Mesenchymal stem cell (in vitro differentiated cells and primary cell): ENCODE results near the gene FMOD.
A peak's percentile ranks its signal among the peaks of the same experiment; 100 is the strongest.

ENCODE experiments used
- DNase-seq: peaks from one replicate; pipeline ENCODE4 v3.0.0-alpha.2; 2013
- H2AFZ ChIP-seq: one replicate; pipeline ENCODE4 v1.6.1; 2013; ENCODE audit warnings: low read depth, mild to moderate bottlenecking, control low read depth, inconsistent platforms, low read length, moderate library complexity
- H2AK5ac ChIP-seq: 2 replicates; pipeline ENCODE4 v1.6.1; 2013; ENCODE audit warnings: low read length, moderate library complexity, mild to moderate bottlenecking, inconsistent platforms; ENCODE audit not compliant: severe bottlenecking
- H2BK120ac ChIP-seq: one replicate; pipeline ENCODE4 v1.6.1; 2013; ENCODE audit warnings: low read depth, mild to moderate bottlenecking, inconsistent platforms, low read length, moderate library complexity
- H2BK12ac ChIP-seq, 2 experiments: one replicate each; pipeline ENCODE4 v1.6.1; 2013; ENCODE audit warnings: inconsistent platforms in 2 of 2, low read length in 2 of 2, mild to moderate bottlenecking in 2 of 2, moderate library complexity in 2 of 2, control low read depth in 1 of 2
- H2BK15ac ChIP-seq: one replicate; pipeline ENCODE4 v1.6.1; 2013; ENCODE audit warnings: mild to moderate bottlenecking, low read depth, inconsistent platforms; ENCODE audit not compliant: poor library complexity, severe bottlenecking
- H2BK5ac ChIP-seq: 2 replicates; pipeline ENCODE4 v1.6.1; 2013; ENCODE audit warnings: low read depth, mild to moderate bottlenecking, low read length, control low read depth, inconsistent platforms; ENCODE audit not compliant: poor library complexity, severe bottlenecking
- H3K14ac ChIP-seq, 2 experiments: one replicate each; pipeline ENCODE4 v1.6.1; 2013; ENCODE audit warnings: inconsistent platforms in 2 of 2, low read length in 2 of 2, control low read depth in 1 of 2, mild to moderate bottlenecking in 1 of 2, moderate library complexity in 1 of 2
- H3K18ac ChIP-seq, 2 experiments: one replicate each; pipeline ENCODE4 v1.6.1; 2013; ENCODE audit warnings: inconsistent platforms in 2 of 2, low read length in 2 of 2, control low read depth in 1 of 2, low read depth in 1 of 2, mild to moderate bottlenecking in 1 of 2
- H3K23ac ChIP-seq, 2 experiments: one replicate each; pipeline ENCODE4 v1.6.1; 2013; ENCODE audit warnings: inconsistent platforms in 2 of 2, low read length in 2 of 2, mild to moderate bottlenecking in 2 of 2, moderate library complexity in 2 of 2, control low read depth in 1 of 2
- H3K27ac ChIP-seq: 2 replicates; pipeline ENCODE4 v1.5.1; 2013; ENCODE audit warnings: mild to moderate bottlenecking, moderate library complexity, low read length, control low read depth, inconsistent platforms; ENCODE audit not compliant: poor library complexity, severe bottlenecking
- H3K27me3 ChIP-seq, 2 experiments: 2 replicates each; pipeline versions ENCODE4 v1.6.1 to v1.7.0; 2013; ENCODE audit warnings: low read length in 2 of 2, mild to moderate bottlenecking in 2 of 2, moderate library complexity in 2 of 2, control low read depth in 1 of 2, inconsistent platforms in 1 of 2; ENCODE audit not compliant: control insufficient read depth in 1 of 2, insufficient read depth in 1 of 2
- H3K36me3 ChIP-seq, 2 experiments: 2 replicates each; pipeline versions ENCODE4 v1.6.1 to v1.7.0; 2013; ENCODE audit warnings: low read length in 2 of 2, control low read depth in 1 of 2, inconsistent platforms in 1 of 2, low read depth in 1 of 2, mild to moderate bottlenecking in 1 of 2; ENCODE audit not compliant: insufficient read depth in 2 of 2, control insufficient read depth in 1 of 2
- H3K4ac ChIP-seq, 2 experiments: one replicate each; pipeline ENCODE4 v1.6.1; 2013; ENCODE audit warnings: inconsistent platforms in 2 of 2, low read length in 2 of 2, mild to moderate bottlenecking in 2 of 2, moderate library complexity in 2 of 2, control low read depth in 1 of 2, low read depth in 1 of 2
- H3K4me1 ChIP-seq: 2 replicates; pipeline ENCODE4 v1.6.1; 2013; ENCODE audit warnings: low read depth, low read length, control low read depth; ENCODE audit not compliant: control insufficient read depth, insufficient read depth
- H3K4me2 ChIP-seq: 2 replicates; pipeline ENCODE4 v1.6.1; 2013; ENCODE audit warnings: low read length, mild to moderate bottlenecking, inconsistent platforms; ENCODE audit not compliant: poor library complexity, severe bottlenecking
- H3K4me3 ChIP-seq, 2 experiments: 2 replicates each; pipeline versions ENCODE4 v1.5.1 to v1.7.0; 2013; ENCODE audit warnings: low read length in 2 of 2, mild to moderate bottlenecking in 2 of 2, control low read depth in 1 of 2, low read depth in 1 of 2; ENCODE audit not compliant: insufficient read depth in 1 of 2
- H3K79me1 ChIP-seq: replicated peaks from 2 replicates; pipeline ENCODE4 v1.6.1; 2013; ENCODE audit warnings: mild to moderate bottlenecking, control low read depth, low read length, inconsistent platforms; ENCODE audit not compliant: poor library complexity, severe bottlenecking
- H3K9ac ChIP-seq: 2 replicates; pipeline ENCODE4 v1.7.0; 2013; ENCODE audit warnings: mild to moderate bottlenecking, low read length, moderate library complexity
- H3K9me3 ChIP-seq: 2 replicates; pipeline ENCODE4 v1.7.0; 2013; ENCODE audit warnings: mild to moderate bottlenecking, low read length; ENCODE audit not compliant: control insufficient read depth
- H4K8ac ChIP-seq: one replicate; pipeline ENCODE4 v1.6.1; 2013; ENCODE audit warnings: inconsistent platforms, mild to moderate bottlenecking, low read length, moderate library complexity
- H4K91ac ChIP-seq: one replicate; pipeline ENCODE4 v1.6.1; 2013; ENCODE audit warnings: mild to moderate bottlenecking, low read length, inconsistent platforms
- WGBS: methylation state at CpG from one replicate; pipeline ENCODE4 v1.1.7; 2013; ENCODE audit warnings: mixed read lengths; 5-methylcytosine and 5-hydroxymethylcytosine counted together

FMOD gene

GRCh38 chr1:203325418-203326091 is 25.4 kb downstream of the FMOD start:
- Histone ChIP-seq H3K79me1 (no peaks in the 10 kb centered on the region), H2AFZ (no peak overlapping the region), H3K14ac (no peak overlapping the region), H3K4me1 (peaks cover 33% of the 10 kb centered on the region), H4K91ac (no peak overlapping the region), H3K9me3 (no peaks in the 10 kb centered on the region), H2BK120ac (peak overlapping the region; percentile 52), H2AK5ac (peak overlapping the region; percentile 31), H3K18ac (no peak overlapping the region), H3K23ac (peak overlapping the region in 1 of 2 experiments; percentile 34), H3K36me3 (no peaks in the 10 kb centered on the region), H2BK12ac (peak overlapping the region in 1 of 2 experiments; percentile 29), H3K9ac (no peak overlapping the region), H4K8ac (no peak overlapping the region), H3K4me2 (no peak overlapping the region), H2BK5ac (no peak overlapping the region), H2BK15ac (peak overlapping the region; percentile 80), H3K27ac (no peak overlapping the region), H3K4ac (no peak overlapping the region), H3K4me3 (no peak overlapping the region), H3K27me3 (peaks cover 46 to 54% of the 10 kb centered on the region in 2 experiments)
- DNase-seq = no peak
- 64% methylated on average over 13 of the region's 13 CpGs for WGBS

- H3K36me3 ChIP-seq = no peaks in the 10 kb centered on the region
- no peak overlapping the region for H2BK120ac ChIP-seq
- WGBS = 71% methylated on average over 3 of the region's 5 CpGs
- H2AK5ac ChIP-seq = peak overlapping the region; percentile 31
- H3K23ac ChIP-seq = peak overlapping the region in 1 of 2 experiments; percentile 34
- H4K91ac ChIP-seq = no peak overlapping the region
- DNase-seq = no peak
- H4K8ac ChIP-seq = peak overlapping the region; percentile 19
- H2AFZ ChIP-seq = no peak overlapping the region
- H3K4ac ChIP-seq = no peak overlapping the region
- no peak overlapping the region for H2BK5ac ChIP-seq
- no peak overlapping the region for H3K4me2 ChIP-seq
- H3K18ac ChIP-seq = peak overlapping the region in 1 of 2 experiments; percentile 49
- no peaks in the 10 kb centered on the region for H3K9me3 ChIP-seq
- no peak overlapping the region for H3K9ac ChIP-seq
- no peak overlapping the region for H3K27ac ChIP-seq
- H3K4me3 ChIP-seq = no peak overlapping the region
- H3K4me1 ChIP-seq = peaks cover 32% of the 10 kb centered on the region
- H3K27me3 ChIP-seq = peaks cover 43 to 57% of the 10 kb centered on the region in 2 experiments
- peak overlapping the region in 1 of 2 experiments; percentile 21 for H2BK12ac ChIP-seq
- H3K79me1 ChIP-seq = no peaks in the 10 kb centered on the region
- H3K14ac ChIP-seq = peak overlapping the region in 1 of 2 experiments; percentile 22
- H2BK15ac ChIP-seq = no peak overlapping the region
These were observed 25.9 kb downstream of the FMOD start for GRCh38 chr1:203325026-203325417.

DNA sequence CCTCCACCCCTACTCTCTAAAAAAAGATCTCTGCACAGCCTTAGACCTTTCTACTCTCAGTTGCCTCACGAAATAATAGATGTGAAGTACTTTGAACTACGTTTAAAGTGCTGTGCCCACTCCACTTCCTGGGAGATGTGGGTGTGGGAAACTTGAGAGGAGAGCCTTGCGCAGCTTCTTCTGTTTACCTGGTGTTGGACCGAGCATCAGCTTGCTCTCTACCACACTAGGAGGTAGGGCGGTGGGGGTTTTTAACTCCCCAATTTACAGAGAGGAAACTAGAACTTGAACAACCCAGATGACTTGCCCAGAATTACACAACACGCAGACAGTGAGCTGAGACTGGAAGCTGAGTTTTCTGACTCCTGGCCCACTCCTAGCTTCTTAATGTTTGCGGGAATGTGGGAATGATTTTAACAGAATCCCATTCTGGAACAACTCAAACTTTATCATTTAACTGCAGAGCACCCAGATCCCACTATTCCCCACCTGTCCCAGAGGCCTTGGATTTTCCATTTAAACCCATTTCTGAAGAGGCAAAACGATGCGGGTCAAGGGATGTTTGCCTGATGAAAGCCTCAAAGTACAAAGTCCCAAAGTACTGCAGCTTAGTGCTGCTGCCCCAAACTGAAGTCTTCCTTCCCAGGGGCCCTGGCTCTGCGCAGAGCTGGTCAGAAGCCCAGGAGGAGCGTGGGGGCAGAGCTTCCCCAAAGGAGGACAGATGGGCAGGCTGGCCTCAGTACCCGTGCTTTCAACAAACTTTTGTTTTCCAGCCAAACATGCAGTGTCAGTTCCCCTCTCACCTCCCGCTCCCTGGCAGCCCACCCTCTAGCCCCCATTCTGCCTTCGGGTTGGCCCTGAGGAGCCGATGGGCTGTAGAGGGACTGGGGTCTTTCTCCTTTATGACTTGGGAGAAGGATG is 26.6 kb downstream of the FMOD start:
- H3K27me3 ChIP-seq = peaks cover 38 to 63% of the 10 kb centered on the region in 2 experiments
- H2BK120ac ChIP-seq = no peak overlapping the region
- no peaks in the 10 kb centered on the region for H3K9me3 ChIP-seq
- no peak overlapping the region for H3K27ac ChIP-seq
- H4K91ac ChIP-seq = peak overlapping the region; percentile 6
- WGBS = 77% methylated on average over 14 of the region's 15 CpGs
- no peaks in the 10 kb centered on the region for H3K79me1 ChIP-seq
- no peak overlapping the region for H2BK5ac ChIP-seq
- H3K9ac ChIP-seq = no peak overlapping the region
- no peak overlapping the region for H2AK5ac ChIP-seq
- DNase-seq = no peak
- H2AFZ ChIP-seq = no peak overlapping the region
- H3K18ac ChIP-seq = peak overlapping the region; percentile 16 to 28
- H3K23ac ChIP-seq = peak overlapping the region in 1 of 2 experiments; percentile 77
- H3K14ac ChIP-seq = peak overlapping the region in 1 of 2 experiments; percentile 22
- no peaks in the 10 kb centered on the region for H3K36me3 ChIP-seq
- peak overlapping the region in 1 of 2 experiments; percentile 68 for H2BK12ac ChIP-seq
- H4K8ac ChIP-seq = no peak overlapping the region
- H3K4me1 ChIP-seq = peaks cover 29% of the 10 kb centered on the region
- H3K4me3 ChIP-seq = no peak overlapping the region
- H3K4ac ChIP-seq = no peak overlapping the region
- H3K4me2 ChIP-seq = no peak overlapping the region
- H2BK15ac ChIP-seq = no peak overlapping the region

DNA sequence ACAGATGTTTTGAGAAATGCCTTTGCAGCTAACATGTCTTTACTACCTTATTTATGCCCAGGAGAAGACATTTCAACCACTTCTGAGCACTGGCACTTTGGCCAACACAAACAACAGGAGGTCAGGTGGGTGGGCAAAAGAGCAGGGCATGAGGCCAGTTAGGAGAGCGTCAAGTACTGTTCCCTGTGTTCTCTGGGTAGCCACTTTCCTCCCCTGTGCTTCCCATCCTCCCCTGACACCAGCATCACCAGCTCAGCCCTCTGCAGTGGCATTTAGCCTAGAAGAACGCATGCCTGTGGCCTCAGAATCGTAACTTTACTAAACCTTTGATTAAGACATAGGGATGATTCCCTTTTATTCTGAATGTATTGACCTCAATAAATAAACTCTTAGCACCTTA is 27.3 kb downstream of the FMOD start:
- Histone ChIP-seq H3K4me2 (no peak overlapping the region), H3K9ac (no peak overlapping the region), H2BK15ac (no peak overlapping the region), H2BK120ac (no peak overlapping the region), H2AK5ac (no peak overlapping the region), H3K4ac (no peak overlapping the region), H3K79me1 (no peaks in the 10 kb centered on the region), H3K23ac (no peak overlapping the region), H3K4me3 (no peak overlapping the region), H2BK5ac (no peak overlapping the region), H3K18ac (no peak overlapping the region), H3K27me3 (peaks cover 35 to 71% of the 10 kb centered on the region in 2 experiments), H4K8ac (no peak overlapping the region), H3K27ac (no peak overlapping the region), H3K36me3 (no peaks in the 10 kb centered on the region), H3K9me3 (no peaks in the 10 kb centered on the region), H4K91ac (no peak overlapping the region), H2AFZ (no peak overlapping the region), H3K4me1 (peaks cover 23% of the 10 kb centered on the region), H2BK12ac (peak overlapping the region in 1 of 2 experiments; percentile 8), H3K14ac (no peak overlapping the region)
- 85% methylated on average over 2 of the region's 3 CpGs for WGBS
- DNase-seq = no peak
